ENCODE results near the gene RMI2. TPM values are rescaled to one million over a fixed set of nuclear protein-coding genes. Genes with fewer than 3 reads are reported as not detected.
"Not testable (repeated sequence)": the region's sequence is repeated elsewhere in the genome, so short reads cannot be mapped to it uniquely, and the experiment has no call there.

The RMI2 gene
- total and polyA plus RNA-seq, 7 donors: 0.36 to 19.3 (median 2.2) TPM

DNA sequence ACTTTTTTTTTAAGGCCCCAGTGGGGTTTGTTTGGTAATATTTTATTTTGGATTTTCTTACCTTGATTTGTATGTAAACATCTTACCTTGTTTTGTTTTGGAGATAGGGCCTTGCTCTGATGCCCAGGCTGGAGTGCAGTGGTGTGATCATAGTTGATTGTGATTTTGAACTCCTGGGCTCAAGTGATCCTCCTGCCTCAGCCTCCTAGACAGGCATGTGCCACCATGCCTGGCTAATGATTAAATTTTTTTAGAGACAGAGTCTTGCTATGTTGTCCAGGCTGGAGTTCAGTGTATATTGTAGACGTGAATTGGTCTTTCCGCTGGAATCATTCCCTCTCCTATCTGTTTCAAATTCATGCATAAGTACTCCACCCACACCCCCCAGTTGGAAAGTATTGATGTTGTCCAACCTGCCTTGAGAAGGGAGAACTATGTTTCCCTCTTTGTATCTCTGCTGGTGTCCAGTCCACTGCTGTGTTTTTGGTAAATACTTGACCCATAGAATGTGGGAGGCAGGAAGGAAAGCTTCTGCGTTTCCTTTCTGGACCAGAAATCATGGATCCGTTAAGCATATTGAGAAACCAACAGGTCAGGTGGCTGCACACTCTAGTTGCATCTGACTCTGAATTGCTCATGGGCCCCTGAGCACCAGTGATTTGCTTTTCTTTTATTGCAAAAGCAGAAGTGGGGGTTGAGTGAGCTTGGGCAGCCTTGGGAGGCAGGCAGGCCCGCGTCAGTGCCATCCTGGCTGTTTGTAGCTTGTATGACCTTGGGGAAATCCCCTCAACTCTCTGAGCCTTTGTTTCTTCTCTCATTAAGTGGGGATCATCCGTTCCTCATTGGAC, 25.0 kb downstream of the RMI2 start:
- no peak overlapping the region for H3K4me3 ChIP-seq
- no peaks in the 10 kb centered on the region for H3K36me3 ChIP-seq
- 54 to 72% methylated on average over 7 of the region's 7 CpGs for whole genome bisulfite sequencing, 2 donors
- no peaks in the 10 kb centered on the region for H3K27me3 ChIP-seq
- no peak overlapping the region for H3K27ac ChIP-seq
- TF ChIP-seq POLR2A (IDR thresholded peaks at IDR 0.05): no peak
- intact Hi-C loops (cut with DNase I): no loop called here
- no peak for DNase-seq
- H3K9me3 ChIP-seq: no peaks in the 10 kb centered on the region
- no peaks in the 10 kb centered on the region for H3K4me1 ChIP-seq

- 89 to 95% methylated on average over 13 of the region's 13 CpGs for WGBS, 2 donors
- H3K9me3 ChIP-seq; H3K4me1 ChIP-seq; intact Hi-C loops (cut with DNase I); H3K27ac ChIP-seq; H3K4me3 ChIP-seq; H3K36me3 ChIP-seq; H3K27me3 ChIP-seq; DNase-seq: not testable (repeated sequence)
These were observed 25.6 kb downstream of the RMI2 start for GRCh38 chr16:11370932-11371279.

DNA sequence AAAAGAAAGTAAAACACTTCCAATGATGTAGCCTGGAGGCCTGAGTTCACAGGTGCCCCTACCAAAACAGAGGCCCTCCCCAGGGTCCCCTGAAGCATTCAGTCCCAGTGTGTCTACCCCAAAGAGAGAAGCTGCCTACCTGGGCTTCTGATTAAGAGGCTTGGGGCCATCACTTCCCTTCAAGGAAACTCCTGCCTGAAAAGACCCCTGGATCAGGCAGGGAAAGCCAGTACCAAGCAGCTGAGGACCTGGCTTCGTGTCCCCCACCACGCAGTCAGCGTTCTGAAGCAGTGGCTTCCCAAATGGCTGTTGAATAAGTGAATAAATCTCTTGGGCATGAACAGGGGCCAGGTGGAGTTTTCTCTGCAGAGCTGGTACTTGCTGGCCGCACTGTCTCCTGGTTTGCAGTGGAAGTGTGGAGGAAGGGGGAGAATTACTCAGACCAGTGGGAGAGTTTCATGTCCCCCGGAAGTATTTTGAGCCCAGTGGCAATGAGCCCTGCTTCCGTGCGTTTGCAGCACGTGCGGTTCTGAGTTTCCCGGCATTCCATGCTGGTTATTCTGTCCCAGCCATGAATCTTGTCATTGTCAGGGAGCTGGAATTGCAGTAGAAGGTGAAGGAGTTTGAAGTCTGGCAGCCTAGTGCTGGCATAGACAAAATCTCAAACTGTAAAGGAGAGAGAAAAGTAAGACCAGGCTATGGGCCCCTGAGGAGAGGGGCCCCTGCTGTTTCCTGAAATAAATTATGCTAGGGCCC, 27.0 kb downstream of the RMI2 start:
- 88 to 91% methylated on average over 10 of the region's 10 CpGs for whole genome bisulfite sequencing, 2 donors
- Histone ChIP-seq H3K27me3 (no peaks in the 10 kb centered on the region), H3K4me1 (no peaks in the 10 kb centered on the region), H3K27ac (no peak overlapping the region), H3K9me3 (no peaks in the 10 kb centered on the region), H3K4me3 (no peak overlapping the region), H3K36me3 (no peaks in the 10 kb centered on the region)
- TF ChIP-seq EP300 (IDR thresholded peaks at IDR 0.05) (no peak), CTCF (IDR thresholded peaks at IDR 0.05) (no peak), POLR2A (IDR thresholded peaks at IDR 0.05) (no peak), POLR2AphosphoS5 (IDR thresholded peaks at IDR 0.05) (no peak)
- DNase-seq: no peak
- intact Hi-C loops (cut with DNase I): no loop called here

GRCh38 chr16:11372829-11373306, 27.6 kb downstream of the RMI2 start:
- Histone ChIP-seq H3K4me1 (no peaks in the 10 kb centered on the region), H3K4me3 (no peak overlapping the region), H3K27me3 (no peaks in the 10 kb centered on the region), H3K27ac (no peak overlapping the region), H3K36me3 (no peaks in the 10 kb centered on the region), H3K9me3 (no peaks in the 10 kb centered on the region)
- WGBS, 2 donors: 86 to 87% methylated on average over 6 of the region's 6 CpGs
- no peak for DNase-seq
- intact Hi-C loops (cut with DNase I): no loop called here
- TF ChIP-seq POLR2AphosphoS5 (IDR thresholded peaks at IDR 0.05) (no peak), CTCF (IDR thresholded peaks at IDR 0.05) (no peak), EP300 (IDR thresholded peaks at IDR 0.05) (no peak), POLR2A (IDR thresholded peaks at IDR 0.05) (no peak)

GRCh38 chr16:11374255-11374654, 29.0 kb downstream of the RMI2 start:
- no peak overlapping the region for H3K27ac ChIP-seq
- TF ChIP-seq EP300 (IDR thresholded peaks at IDR 0.05) (no peak), CTCF (IDR thresholded peaks at IDR 0.05) (no peak), POLR2A (IDR thresholded peaks at IDR 0.05) (no peak)
- H3K9me3 ChIP-seq: no peaks in the 10 kb centered on the region
- DNase-seq: no peak
- WGBS, 2 donors: 85 to 90% methylated on average over 4 of the region's 4 CpGs
- H3K4me3 ChIP-seq: no peak overlapping the region
- no peaks in the 10 kb centered on the region for H3K27me3 ChIP-seq
- no peaks in the 10 kb centered on the region for H3K4me1 ChIP-seq
- no peaks in the 10 kb centered on the region for H3K36me3 ChIP-seq
- intact Hi-C loops (cut with DNase I): no loop called here
